Measurements from ENCODE around the gene DMRTC1B. TPM values are rescaled to one million over a fixed set of nuclear protein-coding genes. Genes with fewer than 3 reads are reported as not detected.
"Not testable (repeated sequence)": the region's sequence is repeated elsewhere in the genome, so short reads cannot be mapped to it uniquely, and the experiment has no call there.

DMRTC1B gene
- total and polyA plus RNA-seq, 2 experiments from 2014 or later, result not detected

GRCh38 chrX:72830701-72831100, 54.0 kb downstream of the DMRTC1B start:
- H3K4me3 Mint-ChIP-seq; H3K4me3 ChIP-seq; H3K36me3 ChIP-seq (ENCODE audit: insufficient read depth); H3K36me3 Mint-ChIP-seq (ENCODE audit: low read depth); DNase-seq (ENCODE audit: low spot score); H3K27ac ChIP-seq (ENCODE audit: low read depth); H3K79me2 ChIP-seq (replicated peaks; ENCODE audit: insufficient read depth); H3K4me1 Mint-ChIP-seq; H3K4me2 ChIP-seq; H3K9me3 Mint-ChIP-seq; H2AFZ ChIP-seq; H3K4me1 ChIP-seq (ENCODE audit: insufficient read depth); H3F3A ChIP-seq (replicated peaks; ENCODE audit: low read depth); H3K27me3 ChIP-seq (ENCODE audit: insufficient read depth); H3K27ac Mint-ChIP-seq; H3K9me2 ChIP-seq (ENCODE audit: insufficient read depth); H3K27me3 Mint-ChIP-seq (ENCODE audit: insufficient read depth, low read depth, poor library complexity); H4K20me1 ChIP-seq (replicated peaks; ENCODE audit: insufficient read depth): not testable (repeated sequence)
- peak; percentile 85 for ATAC-seq

- not testable (repeated sequence) for ATAC-seq; H3K36me3 Mint-ChIP-seq (ENCODE audit: low read depth)
Measured at GRCh38 chrX:72837532-72837931, 60.8 kb downstream of the DMRTC1B start.

GRCh38 chrX:72882898-72883297, 106.2 kb downstream of the DMRTC1B start:
- not testable (repeated sequence) for H3K27ac ChIP-seq (ENCODE audit: low read depth); H3K4me3 ChIP-seq; H3K36me3 Mint-ChIP-seq (ENCODE audit: low read depth); ATAC-seq; H3K4me3 Mint-ChIP-seq; H3K27me3 Mint-ChIP-seq (ENCODE audit: insufficient read depth, low read depth, poor library complexity); H3K4me1 ChIP-seq (ENCODE audit: insufficient read depth); H3K27me3 ChIP-seq (ENCODE audit: insufficient read depth); H2AFZ ChIP-seq; H3K36me3 ChIP-seq (ENCODE audit: insufficient read depth); H3K4me2 ChIP-seq; DNase-seq (ENCODE audit: low spot score); H4K20me1 ChIP-seq (replicated peaks; ENCODE audit: insufficient read depth); H3F3A ChIP-seq (replicated peaks; ENCODE audit: low read depth); H3K9me3 Mint-ChIP-seq; H3K9me2 ChIP-seq (ENCODE audit: insufficient read depth); H3K79me2 ChIP-seq (replicated peaks; ENCODE audit: insufficient read depth); H3K4me1 Mint-ChIP-seq; H3K27ac Mint-ChIP-seq

More at GRCh38 chrX:72837532-72837931, 60.8 kb downstream of the DMRTC1B start:
- H3K27me3 ChIP-seq (ENCODE audit: insufficient read depth); H3K36me3 ChIP-seq (ENCODE audit: insufficient read depth); H4K20me1 ChIP-seq (replicated peaks; ENCODE audit: insufficient read depth); H3K27ac Mint-ChIP-seq; H3K9me3 Mint-ChIP-seq; H2AFZ ChIP-seq; H3K4me3 ChIP-seq; H3K27ac ChIP-seq (ENCODE audit: low read depth); H3K4me1 Mint-ChIP-seq; H3K4me3 Mint-ChIP-seq; DNase-seq (ENCODE audit: low spot score); H3K79me2 ChIP-seq (replicated peaks; ENCODE audit: insufficient read depth); H3K9me2 ChIP-seq (ENCODE audit: insufficient read depth); H3K4me1 ChIP-seq (ENCODE audit: insufficient read depth); H3F3A ChIP-seq (replicated peaks; ENCODE audit: low read depth); H3K4me2 ChIP-seq; H3K27me3 Mint-ChIP-seq (ENCODE audit: insufficient read depth, low read depth, poor library complexity): not testable (repeated sequence)

GRCh38 chrX:72889740-72890139, 113.0 kb downstream of the DMRTC1B start:
- not testable (repeated sequence) for H4K20me1 ChIP-seq (replicated peaks; ENCODE audit: insufficient read depth); H3K4me1 Mint-ChIP-seq; H3K4me3 Mint-ChIP-seq; H3K9me2 ChIP-seq (ENCODE audit: insufficient read depth); H3K27me3 ChIP-seq (ENCODE audit: insufficient read depth); DNase-seq (ENCODE audit: low spot score); H3K27ac ChIP-seq (ENCODE audit: low read depth); H3K27ac Mint-ChIP-seq; H3K27me3 Mint-ChIP-seq (ENCODE audit: insufficient read depth, low read depth, poor library complexity); H3K9me3 Mint-ChIP-seq; H3K4me1 ChIP-seq (ENCODE audit: insufficient read depth); H3K79me2 ChIP-seq (replicated peaks; ENCODE audit: insufficient read depth); H3K4me3 ChIP-seq; H3F3A ChIP-seq (replicated peaks; ENCODE audit: low read depth); H3K4me2 ChIP-seq; H3K36me3 Mint-ChIP-seq (ENCODE audit: low read depth); H2AFZ ChIP-seq; H3K36me3 ChIP-seq (ENCODE audit: insufficient read depth)
- peak; percentile 83 for ATAC-seq

Small RNAs within 50 kb of the gene (small RNA-seq; reads per million reads assigned to genes)
- gene RNU1-112P (ENCODE audit: low replicate concordance), result not detected

Other genes with a start within 250 kb of the DMRTC1B start
- gene HDAC8, start 204.0 kb upstream of the DMRTC1B start, total RNA-seq (2014; rRNA removed; shearing (Covaris generic)), result 18.8 and 28.7 TPM in 2 replicates
- 20.6 and 21.6 TPM in 2 replicates for gene HDAC8, start 204.0 kb upstream of the DMRTC1B start, polyA plus RNA-seq (2016; fragmentation: Nextera tagmentation; extraction: Ambion mirVana)
- gene PHKA1, start 62.6 kb upstream of the DMRTC1B start, total RNA-seq (2014; rRNA removed; shearing (Covaris generic)), result 6.8 and 7.5 TPM in 2 replicates
- gene PHKA1, start 62.6 kb upstream of the DMRTC1B start, polyA plus RNA-seq (2016; fragmentation: Nextera tagmentation; extraction: Ambion mirVana), result 2.1 and 2.6 TPM in 2 replicates
- not detected in 2 replicates for gene FAM236B, start 5.8 kb downstream of the DMRTC1B start, total RNA-seq (2014; rRNA removed; shearing (Covaris generic))
- not detected in 2 replicates for gene FAM236B, start 5.8 kb downstream of the DMRTC1B start, polyA plus RNA-seq (2016; fragmentation: Nextera tagmentation; extraction: Ambion mirVana)
- gene FAM236D, start 31.3 kb downstream of the DMRTC1B start, total RNA-seq (2014; rRNA removed; shearing (Covaris generic)), result not detected in 2 replicates
- gene FAM236D, start 31.3 kb downstream of the DMRTC1B start, polyA plus RNA-seq (2016; fragmentation: Nextera tagmentation; extraction: Ambion mirVana), result not detected in 2 replicates
- not detected in 2 replicates for gene FAM236C, start 135.7 kb downstream of the DMRTC1B start, total RNA-seq (2014; rRNA removed; shearing (Covaris generic))
- not detected in 2 replicates for gene FAM236C, start 135.7 kb downstream of the DMRTC1B start, polyA plus RNA-seq (2016; fragmentation: Nextera tagmentation; extraction: Ambion mirVana)
- not detected in 2 replicates for gene FAM236A, start 161.3 kb downstream of the DMRTC1B start, total RNA-seq (2014; rRNA removed; shearing (Covaris generic))
- not detected in 2 replicates for gene FAM236A, start 161.3 kb downstream of the DMRTC1B start, polyA plus RNA-seq (2016; fragmentation: Nextera tagmentation; extraction: Ambion mirVana)
- gene DMRTC1, start 166.9 kb downstream of the DMRTC1B start, total RNA-seq (2014; rRNA removed; shearing (Covaris generic)), result not detected in 2 replicates
- gene DMRTC1, start 166.9 kb downstream of the DMRTC1B start, polyA plus RNA-seq (2016; fragmentation: Nextera tagmentation; extraction: Ambion mirVana), result not detected in 2 replicates
- 0.19 TPM in 1 of 2 replicates, not detected in the other for gene PABPC1L2B, start 226.0 kb downstream of the DMRTC1B start, total RNA-seq (2014; rRNA removed; shearing (Covaris generic))
- gene PABPC1L2B, start 226.0 kb downstream of the DMRTC1B start, polyA plus RNA-seq (2016; fragmentation: Nextera tagmentation; extraction: Ambion mirVana), result 0.27 and 0.87 TPM in 2 replicates